GM19372 (cell line): Measurements from ENCODE around the gene JAZF1.
A peak's percentile ranks its signal among the peaks of the same experiment; 100 is the strongest.
"Not testable (repeated sequence)": the region's sequence is repeated elsewhere in the genome, so short reads cannot be mapped to it uniquely, and the experiment has no call there.

Experiments used
- ATAC-seq: cut with Tn5 transposase; IDR thresholded peaks from one replicate; pipeline ENCODE4 v1.9.1; 2021; ENCODE audit warnings: mild to moderate bottlenecking, low read depth, moderate library complexity; ENCODE audit not compliant: unreplicated experiment

JAZF1 gene

DNA sequence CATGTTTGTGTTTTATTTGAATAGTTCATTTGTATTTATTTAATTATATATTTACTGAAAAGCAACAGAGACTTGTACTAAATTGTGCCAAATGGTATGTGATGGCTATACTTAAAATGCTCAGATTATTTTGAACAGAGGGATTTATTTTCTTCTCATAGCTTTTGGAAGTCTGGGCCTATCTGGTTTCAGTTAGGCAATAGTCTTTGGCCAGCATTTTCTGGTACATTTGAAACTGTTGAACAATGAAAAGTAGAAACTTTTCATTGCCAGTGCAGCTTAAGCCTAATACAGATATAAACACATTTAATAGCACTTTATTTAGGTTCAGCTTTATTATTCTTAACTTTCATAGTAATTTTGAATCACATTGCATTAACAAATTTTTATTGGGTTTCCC, 252.6 kb downstream of the JAZF1 start:
- no peak for ATAC-seq

DNA sequence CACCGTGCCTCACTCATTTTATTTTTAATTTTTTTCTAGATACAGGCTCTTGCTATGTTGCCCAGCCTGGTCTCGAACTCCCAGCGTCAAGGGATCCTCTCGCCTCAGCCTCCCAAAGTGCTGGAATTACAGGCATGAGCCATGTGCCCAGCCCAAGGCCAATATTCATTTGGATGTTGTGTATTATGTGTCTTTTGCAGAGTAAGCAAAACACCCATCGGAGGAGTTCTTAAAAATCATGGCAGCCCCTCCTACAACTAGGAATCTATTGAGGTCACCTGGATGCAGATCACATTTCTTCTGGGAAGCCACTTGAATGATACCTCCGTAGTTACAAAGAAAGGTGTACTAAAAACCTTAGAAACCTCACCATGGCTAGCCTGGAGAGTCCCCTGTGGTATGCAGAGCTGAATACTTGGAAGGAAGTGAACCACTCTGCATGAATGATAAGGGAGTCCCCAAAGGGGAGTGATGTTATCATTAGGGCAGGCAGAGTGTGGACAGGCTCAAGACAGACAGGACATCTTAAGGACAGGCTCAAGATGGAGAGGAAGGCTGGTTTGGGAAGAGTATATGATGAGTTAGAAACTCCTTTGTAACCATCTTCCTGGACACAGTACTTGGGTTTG, 254.9 kb downstream of the JAZF1 start:
- no peak for ATAC-seq

DNA sequence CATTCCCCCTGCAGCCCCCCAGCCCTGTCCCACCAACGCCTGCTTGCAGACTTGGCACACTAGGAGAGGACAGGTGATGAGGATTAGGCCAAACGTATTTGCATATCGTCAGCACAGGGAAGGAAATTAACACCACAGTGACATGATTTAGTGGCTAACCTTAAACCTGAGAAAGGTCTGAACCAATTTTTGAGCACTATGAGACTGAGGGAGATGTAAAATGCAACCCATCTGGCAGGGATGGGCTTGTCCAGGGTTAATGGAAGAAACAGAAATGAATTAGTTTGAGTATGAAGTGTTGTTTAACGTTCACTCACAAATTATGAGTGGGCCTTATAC, 257.0 kb downstream of the JAZF1 start:
- ATAC-seq = no peak

DNA sequence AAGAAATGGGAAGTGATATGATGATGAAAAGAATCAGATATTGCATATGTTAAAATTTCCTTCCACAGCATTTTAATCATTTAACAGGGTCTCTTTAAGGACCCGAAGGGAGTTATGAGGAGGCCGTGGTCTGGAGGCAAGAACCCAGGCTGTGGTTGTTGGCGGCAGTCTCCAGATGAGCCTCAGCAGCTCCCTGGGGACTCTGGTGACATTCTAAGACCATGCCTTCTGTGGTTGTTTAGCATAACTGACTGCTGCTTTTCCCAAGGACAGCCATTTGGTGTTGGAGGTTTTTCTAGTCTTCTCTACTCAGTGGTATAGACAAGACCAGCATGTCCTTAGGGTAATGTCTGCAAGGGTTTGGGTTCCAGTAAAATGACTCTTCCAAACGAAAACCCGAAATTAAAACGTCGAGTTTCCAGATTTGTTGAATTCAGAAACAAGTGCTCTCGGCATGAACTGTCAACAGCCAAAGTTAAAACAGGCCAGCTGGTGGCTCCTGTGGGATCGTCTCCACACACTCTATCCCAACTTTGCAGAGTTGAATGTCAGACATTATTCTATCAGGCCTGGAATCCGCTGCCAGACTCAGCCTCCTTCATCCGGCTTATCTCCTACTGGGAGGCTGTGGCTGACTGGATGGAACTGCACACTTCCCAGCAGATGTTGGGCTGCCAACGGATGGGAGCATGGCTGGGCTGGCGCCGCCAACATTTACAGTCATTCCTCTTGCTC, 257.5 kb downstream of the JAZF1 start:
- peak; percentile 51 for ATAC-seq

DNA sequence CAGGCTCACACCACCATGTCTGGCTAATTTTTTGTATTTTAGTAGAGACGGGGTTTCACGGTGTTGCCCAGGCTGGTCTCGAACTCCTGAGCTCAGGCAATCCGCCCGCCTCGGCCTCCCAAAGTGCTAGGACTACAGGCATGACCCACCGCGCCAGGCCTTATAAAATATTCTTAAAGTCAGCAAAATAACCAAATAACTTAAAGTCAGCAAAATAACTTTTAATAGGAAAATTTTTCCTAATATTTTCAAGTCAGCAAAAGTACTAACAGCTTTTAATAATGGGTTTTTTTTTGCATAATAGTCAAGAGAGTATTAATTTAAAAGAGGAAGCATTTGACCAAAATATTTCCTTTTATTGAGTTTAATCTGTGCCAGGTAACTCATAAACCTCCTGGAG, 258.2 kb downstream of the JAZF1 start:
- ATAC-seq = not testable (repeated sequence)

DNA sequence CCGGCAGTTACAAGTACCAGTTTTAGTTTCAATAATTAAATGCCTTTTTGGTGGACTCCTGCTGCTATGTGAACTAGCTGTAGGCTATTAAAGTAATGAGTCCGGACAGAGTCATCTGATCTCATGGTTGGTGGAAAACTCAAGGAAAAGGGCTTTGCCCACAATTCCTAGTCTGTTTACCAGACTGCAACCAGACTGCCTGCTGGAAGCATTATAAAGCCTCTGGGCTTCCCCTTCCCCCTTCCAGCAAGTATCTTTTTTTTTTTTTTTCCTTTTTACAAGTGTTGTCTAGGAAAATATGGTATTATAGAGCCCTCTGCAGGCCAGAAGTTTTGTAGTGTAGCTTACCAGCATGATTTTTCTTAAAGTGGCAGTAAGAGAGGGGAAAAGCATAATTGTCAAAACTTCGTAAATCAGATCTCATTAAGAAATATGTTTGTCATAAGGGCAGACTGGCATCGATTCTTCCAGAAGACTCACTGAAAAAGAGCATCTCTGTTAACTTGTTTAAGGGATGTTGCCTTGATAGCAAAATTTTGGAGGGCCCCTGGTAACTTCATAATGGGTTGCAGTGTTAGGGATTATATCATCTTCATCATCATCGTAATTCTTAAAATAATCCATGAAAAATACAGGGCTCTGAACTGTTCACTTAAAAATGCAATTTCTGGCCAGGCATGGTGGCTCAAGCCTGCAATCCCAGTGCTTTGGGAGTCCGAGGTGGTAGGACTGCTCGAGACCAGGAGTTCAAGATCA, 259.3 kb downstream of the JAZF1 start:
- no peak for ATAC-seq

DNA sequence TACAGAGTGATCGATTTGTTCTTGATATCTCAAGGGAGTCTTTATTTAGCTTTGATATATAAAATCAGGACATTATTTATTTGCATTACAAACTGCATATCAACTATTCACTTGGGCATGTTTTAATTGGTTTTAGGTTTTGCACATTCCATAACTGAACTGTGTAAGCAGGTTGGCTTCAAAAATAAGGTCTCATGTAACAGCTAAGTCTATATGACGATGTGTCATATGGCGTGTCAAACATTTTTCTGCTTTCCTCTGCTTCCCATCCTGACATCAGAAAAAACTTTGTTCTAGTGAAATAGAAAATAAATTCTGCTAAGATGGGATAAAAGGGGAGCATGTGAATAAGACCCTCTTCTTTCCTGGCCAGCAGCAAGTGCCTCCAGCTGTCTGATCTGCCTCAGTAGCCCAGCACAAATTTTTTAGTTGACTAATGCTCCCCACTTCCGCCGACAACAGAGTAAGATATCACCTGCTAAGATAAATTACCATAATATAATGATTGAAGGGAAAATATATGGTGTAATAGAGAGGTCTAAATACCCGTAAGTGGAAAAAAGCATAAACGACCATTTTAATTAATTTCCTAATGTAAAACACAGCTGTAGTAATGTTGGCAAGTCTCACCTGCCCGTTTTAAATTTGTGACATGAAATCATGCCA, 260.2 kb downstream of the JAZF1 start:
- ATAC-seq = no peak

DNA sequence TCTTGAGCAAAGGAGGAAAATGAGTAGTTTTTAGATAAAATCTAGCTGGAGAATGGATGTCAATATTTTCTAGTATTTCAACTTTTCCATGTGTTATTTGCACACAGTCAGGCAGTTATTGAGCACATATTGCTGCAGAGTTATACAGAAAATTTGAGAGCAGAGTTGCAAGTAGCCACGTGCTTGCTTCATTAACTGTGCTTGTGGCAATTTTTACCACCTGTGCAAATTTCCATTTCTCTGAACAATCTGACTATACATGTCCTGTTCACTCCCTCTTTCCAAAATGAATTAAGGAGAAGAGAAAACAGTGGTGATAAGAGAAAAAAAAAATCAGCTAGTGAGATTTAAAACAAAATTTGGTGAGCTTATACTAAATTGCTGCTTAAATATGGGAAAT, 262.1 kb downstream of the JAZF1 start:
- ATAC-seq = no peak

DNA sequence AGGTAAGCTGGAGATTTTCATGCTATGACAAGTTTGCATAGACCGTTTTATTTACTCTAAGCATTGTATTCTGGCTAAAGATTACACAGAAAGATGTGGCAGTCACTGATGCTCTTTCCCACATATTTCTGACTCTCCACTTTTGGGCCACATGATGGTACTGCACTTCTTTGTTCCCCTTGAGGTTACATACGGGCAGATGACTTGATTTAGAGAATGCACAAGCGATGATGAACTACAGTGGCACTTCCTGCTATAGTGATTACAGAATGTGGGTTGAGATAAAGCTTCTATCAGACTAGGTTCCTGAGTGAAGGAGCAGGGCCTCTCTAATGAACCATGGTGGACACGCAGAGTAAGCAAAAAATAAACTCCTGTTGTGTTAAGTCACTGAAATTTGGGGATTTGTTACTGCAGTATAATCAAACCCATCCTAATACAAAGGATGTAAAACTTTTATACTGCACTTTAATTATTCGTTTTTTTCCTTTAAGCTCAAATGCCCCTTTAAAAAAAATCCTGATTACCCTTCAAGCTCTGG, 262.8 kb downstream of the JAZF1 start:
- no peak for ATAC-seq

DNA sequence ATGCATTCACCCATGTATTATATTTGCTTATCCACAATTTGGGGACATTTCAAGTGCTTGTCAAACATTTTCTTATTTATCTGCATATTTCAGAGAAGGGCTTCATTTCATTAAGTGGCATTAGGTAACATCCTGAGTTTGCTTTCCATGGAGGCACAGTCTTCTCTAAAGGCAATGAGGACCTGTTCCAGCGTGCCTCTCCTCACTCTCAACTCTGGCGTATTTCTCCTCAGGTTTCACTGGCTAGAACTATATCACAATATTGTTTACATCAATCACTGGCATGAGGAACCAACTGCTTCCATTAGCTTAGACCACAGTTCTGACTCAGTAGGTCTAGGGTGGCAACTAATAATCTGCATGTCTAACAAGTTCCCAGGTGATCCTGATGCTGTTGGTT, 263.5 kb downstream of the JAZF1 start:
- ATAC-seq = no peak

DNA sequence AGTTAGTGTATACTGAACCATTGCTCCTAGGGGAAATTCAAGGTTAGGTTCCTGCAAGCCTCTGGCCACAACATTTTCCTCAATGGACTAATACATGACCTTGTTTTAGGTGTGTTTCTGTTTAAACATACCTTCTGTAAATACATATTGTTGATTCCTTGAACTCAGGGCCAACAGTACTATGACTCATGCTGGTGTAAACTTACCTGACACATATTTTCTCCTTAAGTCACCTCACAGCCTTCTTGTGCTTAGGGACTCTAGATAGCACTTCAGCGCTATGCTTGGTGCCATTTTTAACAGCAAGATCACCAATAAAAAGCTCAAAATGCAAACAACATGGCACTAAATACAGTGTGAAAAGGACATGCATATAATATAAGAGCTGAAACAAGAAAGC, 264.2 kb downstream of the JAZF1 start:
- ATAC-seq = no peak

DNA sequence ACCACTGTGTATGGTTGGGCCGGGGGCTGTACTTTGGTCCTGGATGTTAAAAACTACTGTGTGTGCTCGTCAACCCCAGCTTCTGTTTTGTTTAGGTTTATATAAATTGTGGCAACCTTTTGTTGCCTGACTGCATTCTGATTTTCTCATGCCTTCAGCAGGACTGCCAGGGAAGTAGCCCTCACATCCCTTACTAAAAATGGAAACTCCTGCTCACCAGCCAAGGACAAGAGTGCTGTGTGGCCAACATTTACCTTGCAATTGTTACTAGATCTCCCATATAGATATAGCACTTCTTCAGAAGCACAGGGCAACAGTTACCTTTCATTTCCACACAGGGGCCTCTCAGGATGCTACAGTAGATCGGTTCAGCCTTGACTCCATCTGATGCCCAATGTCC, 266.2 kb downstream of the JAZF1 start:
- ATAC-seq = no peak

DNA sequence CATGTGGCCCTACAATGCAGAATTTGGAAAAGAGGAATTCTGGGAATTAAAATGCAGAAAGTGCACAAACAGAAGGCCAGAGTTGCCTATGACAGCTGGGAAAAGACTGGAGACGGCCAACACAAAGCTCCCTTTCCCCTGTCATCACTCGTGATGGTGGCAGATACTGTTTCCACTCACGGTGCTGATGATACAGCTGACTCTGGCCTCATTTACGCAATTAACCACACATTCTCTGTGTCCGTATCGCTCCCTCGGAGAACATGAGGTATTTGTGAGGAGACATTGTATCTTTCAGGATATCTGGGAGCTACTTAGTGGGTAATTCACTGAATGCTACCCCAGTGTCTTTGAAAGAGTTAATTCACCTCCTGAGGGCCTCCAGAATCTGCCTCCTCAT, 267.8 kb downstream of the JAZF1 start:
- no peak for ATAC-seq

DNA sequence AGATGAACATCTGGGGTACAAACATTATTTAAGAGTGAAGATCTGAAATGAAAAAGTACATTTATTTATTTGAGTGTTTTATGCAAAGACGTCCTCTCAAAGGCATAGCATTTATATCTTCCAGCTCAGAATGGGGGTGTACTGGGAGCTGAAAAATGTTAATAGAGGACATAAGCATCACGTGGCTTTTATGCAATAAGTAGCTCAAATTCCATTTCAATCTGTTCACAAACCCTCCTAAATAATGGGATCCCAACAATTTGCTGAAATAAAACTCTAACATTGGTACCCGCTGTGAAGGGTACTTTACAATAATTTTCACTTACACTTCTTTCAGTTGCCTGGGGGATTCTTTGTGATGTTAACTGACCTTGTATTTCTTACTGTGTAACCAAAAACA, 268.7 kb downstream of the JAZF1 start:
- ATAC-seq = no peak

DNA sequence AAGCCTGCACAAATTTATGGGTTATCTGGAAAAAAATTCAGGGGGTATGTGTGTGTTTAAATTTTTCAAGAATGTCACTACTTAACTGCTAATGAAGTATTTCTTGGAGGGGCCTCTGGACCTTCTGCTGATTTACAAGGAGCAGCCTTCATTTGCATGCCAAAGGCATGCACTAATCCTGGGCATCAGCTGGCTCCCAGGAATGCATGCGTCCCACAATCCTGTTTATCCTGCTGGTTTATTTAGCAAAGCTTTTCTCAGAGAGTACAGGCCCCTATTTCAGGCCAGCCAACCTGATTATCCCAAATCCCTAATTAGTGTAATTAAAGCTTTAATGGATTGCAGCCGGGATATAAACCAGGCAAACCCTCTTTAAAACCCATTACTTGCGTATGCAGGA, 270.3 kb downstream of the JAZF1 start:
- ATAC-seq = no peak

DNA sequence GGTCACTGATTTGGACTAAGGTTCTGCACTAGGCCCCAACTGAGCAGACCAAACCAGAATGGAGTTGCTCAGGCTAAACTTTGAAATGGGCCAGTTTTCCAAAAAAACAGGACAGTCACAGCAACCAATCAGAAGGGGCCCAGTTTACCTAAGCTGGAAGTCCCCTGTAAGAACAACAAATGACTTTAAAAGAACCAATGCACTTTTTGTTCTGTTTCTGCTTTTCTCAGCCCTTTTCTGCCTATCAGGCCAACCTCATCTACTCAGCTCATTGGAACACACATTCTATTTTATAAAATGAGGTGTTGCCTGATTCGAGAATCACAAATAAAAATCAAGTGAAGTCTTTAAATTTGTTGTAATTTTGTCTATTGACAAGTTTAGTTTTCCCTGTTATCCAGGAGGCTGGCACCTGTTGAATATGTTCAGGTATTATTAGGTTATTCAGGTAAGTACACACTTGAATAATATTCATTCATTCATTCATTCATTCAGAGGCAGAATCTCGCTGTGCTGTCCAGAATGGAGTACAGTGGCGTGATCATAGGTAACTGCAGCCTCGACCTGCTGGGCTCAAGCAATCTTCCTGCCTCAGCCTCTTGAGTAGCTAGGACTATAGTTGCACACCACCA, 271.9 kb downstream of the JAZF1 start:
- ATAC-seq = no peak

DNA sequence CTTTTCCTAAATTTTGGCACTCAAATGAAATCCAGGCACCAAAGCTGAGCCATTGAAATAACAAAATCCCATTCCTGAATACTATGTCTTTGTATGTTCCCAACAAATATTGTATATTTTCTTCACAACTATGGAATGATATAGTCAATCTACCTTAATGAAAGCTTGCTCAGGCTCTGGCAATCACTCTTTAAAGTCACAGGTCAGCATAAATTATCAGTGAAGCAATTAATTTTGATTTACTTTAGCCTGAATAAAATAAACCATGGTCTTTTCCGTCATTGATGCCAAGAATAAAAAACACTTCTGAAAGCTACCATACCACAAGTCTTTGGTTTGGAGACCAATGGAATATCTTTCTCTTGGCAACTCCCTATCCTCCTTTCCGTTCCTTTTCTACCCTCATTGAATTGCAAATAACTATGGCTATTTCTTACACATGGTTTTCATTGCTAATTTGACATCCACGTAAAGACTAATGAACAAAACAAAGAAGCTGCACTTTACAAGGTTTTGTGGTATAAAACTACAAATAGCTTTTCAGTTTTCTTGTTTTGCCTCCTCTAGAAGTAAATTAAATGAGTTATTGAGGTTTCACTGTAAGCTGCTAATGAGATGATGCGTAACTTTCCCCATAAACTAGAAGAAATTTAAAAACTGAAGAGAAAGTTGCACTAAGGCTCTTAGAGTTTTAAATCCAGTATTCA, 274.1 kb downstream of the JAZF1 start:
- no peak for ATAC-seq

DNA sequence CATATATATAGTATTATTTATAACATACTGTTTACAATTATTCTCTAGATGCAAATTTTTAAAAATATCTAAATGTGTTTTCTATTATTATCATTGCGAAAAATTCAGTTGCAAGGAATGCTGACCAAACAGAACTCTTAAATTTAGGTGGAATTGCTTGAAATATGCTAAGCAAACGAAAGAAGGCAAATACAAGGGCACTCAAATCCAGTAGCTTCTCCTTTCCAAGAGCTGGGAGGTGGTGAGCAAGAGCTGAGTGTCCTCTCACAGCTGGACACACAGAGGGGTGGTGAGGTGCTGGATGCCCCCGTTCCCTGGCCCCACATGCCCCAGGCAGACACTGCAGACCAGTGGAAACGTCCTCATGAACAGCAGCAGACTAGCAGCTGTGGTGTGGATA, 274.6 kb downstream of the JAZF1 start:
- ATAC-seq = no peak

DNA sequence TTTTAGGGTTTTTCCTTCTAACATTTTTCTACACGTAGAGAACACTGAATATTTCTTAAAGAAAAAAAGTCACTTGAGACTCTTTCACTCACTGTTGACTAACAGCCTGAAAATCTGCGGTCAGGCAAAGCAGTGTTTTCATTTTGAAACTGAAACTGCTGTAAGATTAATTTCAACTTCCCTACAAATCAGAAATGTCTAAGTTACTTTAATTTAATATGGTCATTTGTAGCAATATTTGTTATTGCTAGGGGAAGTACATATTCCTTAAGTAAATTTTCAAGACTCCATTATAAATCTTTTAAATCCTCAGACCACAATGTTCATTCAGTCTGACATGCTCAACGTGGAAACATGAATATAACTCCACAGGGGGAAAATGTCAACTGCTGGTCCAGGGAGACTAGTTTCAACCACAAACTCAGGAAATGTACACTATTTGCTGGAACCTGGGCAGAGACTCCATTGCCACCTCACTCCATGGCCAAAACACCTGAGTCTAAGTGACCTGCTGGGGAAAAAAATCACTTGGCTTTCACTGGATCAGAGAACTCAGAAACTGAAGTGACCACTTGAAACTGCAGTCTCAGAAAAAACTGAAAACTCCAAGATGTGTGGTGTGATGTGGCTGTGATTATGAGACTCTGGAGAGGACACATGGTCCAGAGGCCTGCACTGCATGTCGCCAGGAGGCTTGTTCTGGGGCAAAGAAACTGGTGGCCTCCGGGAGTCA, 279.4 kb downstream of the JAZF1 start:
- ATAC-seq = peak; percentile 93
